ENCODE data around the gene EHBP1.

The EHBP1 gene

GRCh38 chr2:62705007-62705829 lies at the start of gene EHBP1:
TSS of gene EHBP1 (plus strand) at chr2:62705713. CDS start at chr2:62707192, 1,479 bp downstream.
- Mint-ChIP-seq H3K9me3 (no peaks in the 10 kb centered on the region), H3K27me3 (ENCODE audit: low read depth) (peaks cover 20% of the 10 kb centered on the region), H3K4me1 (ENCODE audit: low read depth) (peaks cover 28% of the 10 kb centered on the region), H3K27ac (peak within 1 kb of the TSS; percentile 85), H3K36me3 (ENCODE audit: low read depth) (peaks cover 11% of the 10 kb centered on the region), H3K4me3 (peak within 1 kb of the TSS; percentile 87)
- peak; percentile 98 for DNase-seq (ENCODE audit: low spot score)

GRCh38 chr2:62657783-62658182 lies 47.7 kb upstream of the EHBP1 start:
- Mint-ChIP-seq H3K27me3 (ENCODE audit: low read depth) (no peaks in the 10 kb centered on the region), H3K4me3 (no peak overlapping the region), H3K9me3 (no peaks in the 10 kb centered on the region), H3K4me1 (ENCODE audit: low read depth) (no peaks in the 10 kb centered on the region), H3K27ac (no peak overlapping the region), H3K36me3 (ENCODE audit: low read depth) (no peaks in the 10 kb centered on the region)
- DNase-seq (ENCODE audit: low spot score): no peak

GRCh38 chr2:62658891-62659290 lies 46.6 kb upstream of the EHBP1 start:
- Mint-ChIP-seq H3K27ac (no peak overlapping the region), H3K36me3 (ENCODE audit: low read depth) (no peaks in the 10 kb centered on the region), H3K9me3 (no peaks in the 10 kb centered on the region), H3K27me3 (ENCODE audit: low read depth) (peaks cover 2% of the 10 kb centered on the region), H3K4me3 (no peak overlapping the region), H3K4me1 (ENCODE audit: low read depth) (no peaks in the 10 kb centered on the region)
- no peak for DNase-seq (ENCODE audit: low spot score)

GRCh38 chr2:62660087-62660486 lies 45.4 kb upstream of the EHBP1 start:
- no peak for DNase-seq (ENCODE audit: low spot score)
- H3K4me3 Mint-ChIP-seq: no peak overlapping the region

GRCh38 chr2:62660582-62661262 lies 44.8 kb upstream of the EHBP1 start:
- Mint-ChIP-seq H3K27me3 (ENCODE audit: low read depth) (peaks cover 4% of the 10 kb centered on the region), H3K9me3 (no peaks in the 10 kb centered on the region), H3K36me3 (ENCODE audit: low read depth) (no peaks in the 10 kb centered on the region), H3K4me1 (ENCODE audit: low read depth) (no peaks in the 10 kb centered on the region), H3K27ac (no peak overlapping the region), H3K4me3 (no peak overlapping the region)
- no peak for DNase-seq (ENCODE audit: low spot score)

More at GRCh38 chr2:62660087-62660486, 45.4 kb upstream of the EHBP1 start:
- Mint-ChIP-seq H3K4me1 (ENCODE audit: low read depth) (no peaks in the 10 kb centered on the region), H3K36me3 (ENCODE audit: low read depth) (no peaks in the 10 kb centered on the region), H3K27me3 (ENCODE audit: low read depth) (peaks cover 4% of the 10 kb centered on the region), H3K9me3 (no peaks in the 10 kb centered on the region), H3K27ac (no peak overlapping the region)

- Mint-ChIP-seq H3K4me1 (ENCODE audit: low read depth) (no peaks in the 10 kb centered on the region), H3K27ac (no peak overlapping the region), H3K4me3 (no peak overlapping the region), H3K36me3 (ENCODE audit: low read depth) (no peaks in the 10 kb centered on the region), H3K9me3 (no peaks in the 10 kb centered on the region), H3K27me3 (ENCODE audit: low read depth) (peaks cover 4% of the 10 kb centered on the region)
- no peak for DNase-seq (ENCODE audit: low spot score)
Observed at GRCh38 chr2:62661263-62661635, 44.3 kb upstream of the EHBP1 start.

- Mint-ChIP-seq H3K4me3 (no peak overlapping the region), H3K9me3 (no peaks in the 10 kb centered on the region), H3K36me3 (ENCODE audit: low read depth) (no peaks in the 10 kb centered on the region), H3K27me3 (ENCODE audit: low read depth) (peaks cover 4% of the 10 kb centered on the region), H3K4me1 (ENCODE audit: low read depth) (no peaks in the 10 kb centered on the region), H3K27ac (no peak overlapping the region)
- no peak for DNase-seq (ENCODE audit: low spot score)
Observed at GRCh38 chr2:62662131-62662530, 43.4 kb upstream of the EHBP1 start.

GRCh38 chr2:62662554-62662953 lies 43.0 kb upstream of the EHBP1 start:
- H3K9me3 Mint-ChIP-seq: no peaks in the 10 kb centered on the region
- no peaks in the 10 kb centered on the region for H3K36me3 Mint-ChIP-seq (ENCODE audit: low read depth)
- no peak overlapping the region for H3K4me3 Mint-ChIP-seq
- peaks cover 4% of the 10 kb centered on the region for H3K27me3 Mint-ChIP-seq (ENCODE audit: low read depth)
- no peak overlapping the region for H3K27ac Mint-ChIP-seq
- no peak for DNase-seq (ENCODE audit: low spot score)
- H3K4me1 Mint-ChIP-seq (ENCODE audit: low read depth): no peaks in the 10 kb centered on the region

- Mint-ChIP-seq H3K27ac (no peak overlapping the region), H3K9me3 (no peaks in the 10 kb centered on the region), H3K36me3 (ENCODE audit: low read depth) (no peaks in the 10 kb centered on the region), H3K4me1 (ENCODE audit: low read depth) (no peaks in the 10 kb centered on the region), H3K4me3 (no peak overlapping the region), H3K27me3 (ENCODE audit: low read depth) (peaks cover 4% of the 10 kb centered on the region)
- no peak for DNase-seq (ENCODE audit: low spot score)
Observed at GRCh38 chr2:62663411-62663810, 42.1 kb upstream of the EHBP1 start.

- no peak overlapping the region for H3K27ac Mint-ChIP-seq
- DNase-seq (ENCODE audit: low spot score): no peak
- H3K4me1 Mint-ChIP-seq (ENCODE audit: low read depth): no peaks in the 10 kb centered on the region
- no peaks in the 10 kb centered on the region for H3K36me3 Mint-ChIP-seq (ENCODE audit: low read depth)
- H3K9me3 Mint-ChIP-seq: no peaks in the 10 kb centered on the region
- peaks cover 4% of the 10 kb centered on the region for H3K27me3 Mint-ChIP-seq (ENCODE audit: low read depth)
- no peak overlapping the region for H3K4me3 Mint-ChIP-seq
Observed at GRCh38 chr2:62663920-62664795, 41.4 kb upstream of the EHBP1 start.

GRCh38 chr2:62665446-62665845 lies 40.1 kb upstream of the EHBP1 start:
- H3K9me3 Mint-ChIP-seq: no peaks in the 10 kb centered on the region
- no peak for DNase-seq (ENCODE audit: low spot score)
- no peaks in the 10 kb centered on the region for H3K4me1 Mint-ChIP-seq (ENCODE audit: low read depth)
- H3K4me3 Mint-ChIP-seq: no peak overlapping the region
- H3K36me3 Mint-ChIP-seq (ENCODE audit: low read depth): no peaks in the 10 kb centered on the region
- H3K27ac Mint-ChIP-seq: no peak overlapping the region
- H3K27me3 Mint-ChIP-seq (ENCODE audit: low read depth): peaks cover 4% of the 10 kb centered on the region

- no peak for DNase-seq (ENCODE audit: low spot score)
- no peaks in the 10 kb centered on the region for H3K4me1 Mint-ChIP-seq (ENCODE audit: low read depth)
- H3K27ac Mint-ChIP-seq: no peak overlapping the region
- H3K9me3 Mint-ChIP-seq: no peaks in the 10 kb centered on the region
- H3K36me3 Mint-ChIP-seq (ENCODE audit: low read depth): no peaks in the 10 kb centered on the region
- H3K4me3 Mint-ChIP-seq: no peak overlapping the region
- H3K27me3 Mint-ChIP-seq (ENCODE audit: low read depth): no peaks in the 10 kb centered on the region
Observed at GRCh38 chr2:62669180-62669579, 36.3 kb upstream of the EHBP1 start.

GRCh38 chr2:62672601-62673000 lies 32.9 kb upstream of the EHBP1 start:
- Mint-ChIP-seq H3K27me3 (ENCODE audit: low read depth) (peaks cover 2% of the 10 kb centered on the region), H3K4me3 (no peak overlapping the region), H3K9me3 (no peaks in the 10 kb centered on the region), H3K4me1 (ENCODE audit: low read depth) (no peaks in the 10 kb centered on the region), H3K36me3 (ENCODE audit: low read depth) (no peaks in the 10 kb centered on the region), H3K27ac (no peak overlapping the region)
- DNase-seq (ENCODE audit: low spot score): no peak

GRCh38 chr2:62675062-62675461 lies 30.5 kb upstream of the EHBP1 start:
- no peaks in the 10 kb centered on the region for H3K36me3 Mint-ChIP-seq (ENCODE audit: low read depth)
- no peak overlapping the region for H3K4me3 Mint-ChIP-seq
- peaks cover 5% of the 10 kb centered on the region for H3K27me3 Mint-ChIP-seq (ENCODE audit: low read depth)

More at GRCh38 chr2:62675062-62675461, 30.5 kb upstream of the EHBP1 start:
- no peaks in the 10 kb centered on the region for H3K4me1 Mint-ChIP-seq (ENCODE audit: low read depth)
- no peak overlapping the region for H3K27ac Mint-ChIP-seq
- H3K9me3 Mint-ChIP-seq: no peaks in the 10 kb centered on the region
- no peak for DNase-seq (ENCODE audit: low spot score)

Data from T-helper 2 cell treated with Interferon-gamma antibody and Interleukin-4, amounts not matched to agents 5 μg/mL and 100 μg/mL, for 36 hours (primary cell).